Measurements from ENCODE around the gene BEAN1.

BEAN1 gene

GRCh38 chr16:66476328-66477027 is 49.4 kb downstream of the BEAN1 start:
- ChIA-PET POLR2A (interaction anchor here (0.6 to 0.8 kb wide), 2 partner anchors 9 to 450 kb away, joined by 3 read pairs; no protein-coding TSS in a partner anchor), CTCF (interaction anchor here (0.9 to 5.3 kb wide), 21 partner anchors 8 to 175 kb away, joined by 3 to 42 read pairs (median 3); partner anchors contain the start of gene CKLF)
- no peak for TF ChIP-seq CTCF (IDR thresholded peaks at IDR 0.05; ENCODE audit: control extremely low read depth, extremely low read depth, low read depth, missing control alignments)
- peak; percentile 55 for DNase-seq (ENCODE audit: extremely low spot score)

DNA sequence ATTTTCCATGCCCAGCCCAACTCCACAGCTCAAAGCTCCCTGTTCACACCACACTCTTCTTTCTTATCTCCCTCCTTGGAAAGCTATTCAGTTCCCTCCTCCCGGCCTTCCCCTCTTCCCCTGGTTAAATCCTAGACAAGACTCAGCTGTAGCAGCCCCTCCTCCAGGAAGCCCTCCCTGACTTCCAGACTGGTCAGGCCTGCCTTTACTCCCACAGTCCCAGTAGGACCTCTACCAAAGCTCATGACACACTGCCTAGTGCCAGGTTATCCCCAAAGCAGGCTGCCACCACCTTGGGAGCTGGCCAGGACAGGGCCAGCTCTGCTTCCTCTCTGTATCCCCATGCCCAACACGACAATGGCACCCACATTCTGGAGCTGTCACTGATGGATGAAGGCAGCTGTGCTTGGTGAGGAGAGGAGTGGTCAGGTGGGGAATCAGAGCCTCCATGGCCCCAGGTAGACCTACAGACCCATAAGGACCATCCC is 50.0 kb downstream of the BEAN1 start:
- ChIA-PET POLR2A (interaction anchor here (0.8 kb wide), 1 partner anchor 8 kb away, joined by 3 read pairs; no protein-coding TSS in a partner anchor), CTCF (interaction anchor here (0.9 to 5.3 kb wide), 19 partner anchors 8 to 174 kb away, joined by 3 to 42 read pairs (median 3); partner anchors contain the start of gene CKLF)
- TF ChIP-seq CTCF (IDR thresholded peaks at IDR 0.05; ENCODE audit: control extremely low read depth, extremely low read depth, low read depth, missing control alignments) = no peak
- DNase-seq (ENCODE audit: extremely low spot score) = no peak

- peak; percentile 79 for TF ChIP-seq CTCF (IDR thresholded peaks at IDR 0.05; ENCODE audit: control extremely low read depth, extremely low read depth, low read depth, missing control alignments)
- ChIA-PET CTCF (interaction anchor here (0.6 to 5.3 kb wide), 15 partner anchors 9 to 128 kb away, joined by 3 to 42 read pairs (median 3); partner anchors contain the start of gene CKLF), POLR2A (no interaction called here)
- DNase-seq (ENCODE audit: extremely low spot score) = peak; percentile 85
These were observed 51.8 kb downstream of the BEAN1 start for GRCh38 chr16:66478733-66479511.

GRCh38 chr16:66479661-66480264 is 52.7 kb downstream of the BEAN1 start:
- POLR2A ChIA-PET = no interaction called here
- CTCF ChIA-PET = interaction anchor here (0.6 to 5.3 kb wide), 14 partner anchors 8 to 129 kb away, joined by 3 to 42 read pairs (median 3); partner anchors contain the start of gene CKLF
- DNase-seq (ENCODE audit: extremely low spot score) = no peak
- TF ChIP-seq CTCF (IDR thresholded peaks at IDR 0.05; ENCODE audit: control extremely low read depth, extremely low read depth, low read depth, missing control alignments) = no peak

DNA sequence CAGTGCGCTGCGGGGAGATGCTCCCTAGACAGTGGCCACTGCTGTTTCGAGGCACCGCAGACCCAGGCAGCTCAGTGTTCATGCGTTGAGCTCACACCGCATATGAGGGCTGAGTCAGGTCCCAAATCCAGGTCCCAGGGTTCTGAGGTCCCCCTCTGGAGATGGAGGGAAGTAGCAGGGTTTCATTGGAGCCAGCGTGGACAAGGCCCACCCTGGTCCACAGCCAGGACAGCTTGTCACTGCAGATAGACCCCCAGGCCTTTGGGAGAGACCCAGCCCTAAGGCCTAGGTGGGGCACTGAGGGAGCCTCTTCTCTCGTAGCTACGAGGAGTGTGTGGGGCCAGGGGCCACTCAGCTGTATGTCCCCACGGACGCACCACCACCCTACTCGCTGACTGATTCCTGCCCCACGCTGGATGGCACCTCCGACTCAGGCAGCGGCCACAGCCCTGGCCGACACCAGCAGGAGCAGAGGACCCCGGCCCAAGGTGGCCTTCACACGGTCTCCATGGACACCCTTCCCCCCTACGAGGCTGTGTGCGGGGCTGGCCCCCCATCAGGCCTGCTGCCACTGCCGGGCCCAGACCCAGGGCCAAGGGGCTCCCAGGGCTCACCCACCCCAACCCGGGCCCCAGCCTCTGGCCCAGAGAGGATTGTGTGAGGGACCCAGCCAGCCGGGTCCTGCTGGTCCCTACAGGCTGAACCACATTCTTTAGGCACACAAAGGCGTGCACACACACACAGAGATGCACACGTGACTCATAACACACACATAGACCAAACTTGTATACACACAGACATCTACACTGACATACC is 53.4 kb downstream of the BEAN1 start:
- TF ChIP-seq CTCF (IDR thresholded peaks at IDR 0.05; ENCODE audit: control extremely low read depth, extremely low read depth, low read depth, missing control alignments) = no peak
- POLR2A ChIA-PET = no interaction called here
- DNase-seq (ENCODE audit: extremely low spot score) = no peak
- CTCF ChIA-PET = interaction anchor here (0.7 to 5.3 kb wide), 11 partner anchors 12 to 128 kb away, joined by 3 to 42 read pairs (median 4); no protein-coding TSS in a partner anchor

Measured in GM10248 (cell line).